Hepatocyte (in vitro differentiated cells): Measurements from ENCODE around the gene CELSR1. TPM values are rescaled to one million over a fixed set of nuclear protein-coding genes. Genes with fewer than 3 reads are reported as not detected.

Source experiments
- DNase-seq: peaks from one replicate; pipeline ENCODE4 v3.0.0-alpha.2; 2016; ENCODE audit warnings: low spot score
- H2AFZ ChIP-seq: fragments of 200-600 bp; sonication (generic); 2 replicates; pipeline ENCODE4 v1.6.0; 2016; ENCODE audit warnings: antibody characterized with exemption, mild to moderate bottlenecking
- H3K27ac ChIP-seq: fragments of 200-600 bp; sonication (generic); 2 replicates; pipeline ENCODE4 v1.5.1; 2016; ENCODE audit warnings: mild to moderate bottlenecking
- H3K27me3 ChIP-seq: fragments of 200-600 bp; sonication (generic); 2 replicates; pipeline ENCODE4 v1.6.1; 2016
- H3K36me3 ChIP-seq: fragments of 200-600 bp; sonication (generic); replicated peaks from 2 replicates; pipeline ENCODE4 v1.5.1; 2016; ENCODE audit warnings: low read depth; ENCODE audit not compliant: insufficient read depth
- H3K4me1 ChIP-seq: fragments of 200-600 bp; sonication (generic); 2 replicates; pipeline ENCODE4 v1.5.1; 2016; ENCODE audit warnings: mild to moderate bottlenecking, moderate library complexity; ENCODE audit not compliant: insufficient read depth
- H3K4me2 ChIP-seq: fragments of 200-600 bp; sonication (generic); 2 replicates; pipeline ENCODE4 v1.6.0; 2016
- H3K4me3 ChIP-seq: fragments of 200-600 bp; sonication (generic); 2 replicates; pipeline ENCODE4 v1.5.1; 2016; ENCODE audit warnings: mild to moderate bottlenecking
- H3K79me2 ChIP-seq: fragments of 200-600 bp; sonication (generic); 2 replicates; pipeline ENCODE4 v1.6.0; 2017; ENCODE audit warnings: mild to moderate bottlenecking
- H3K9me2 ChIP-seq: fragments of 200-600 bp; sonication (generic); replicated peaks from 2 replicates; pipeline ENCODE4 v1.6.0; 2017; ENCODE audit warnings: mild to moderate bottlenecking; ENCODE audit not compliant: insufficient read depth
- H3K9me3 ChIP-seq: fragments of 200-600 bp; sonication (generic); 2 replicates; pipeline ENCODE4 v1.5.1; 2016; ENCODE audit warnings: low read depth, mild to moderate bottlenecking
- H4K20me1 ChIP-seq: fragments of 200-600 bp; sonication (generic); 2 replicates; pipeline ENCODE4 v1.6.0; 2016; ENCODE audit warnings: mild to moderate bottlenecking; ENCODE audit not compliant: insufficient read depth, poor library complexity, severe bottlenecking
- EZH2 ChIP-seq: fragments of 200-600 bp; sonication (generic); IDR thresholded peaks from 2 replicates; pipeline ENCODE4 v1.6.1; 2016; ENCODE audit warnings: antibody characterized with exemption, mild to moderate bottlenecking, borderline replicate concordance
- EZH2phosphoT487 ChIP-seq: fragments of 200-600 bp; sonication (generic); IDR thresholded peaks from one replicate; pipeline ENCODE4 v1.6.1; 2018; ENCODE audit warnings: antibody characterized with exemption, mild to moderate bottlenecking, low read depth, moderate library complexity; ENCODE audit not compliant: unreplicated experiment, severe bottlenecking
- WGBS: methylation state at CpG from one replicate; pipeline ENCODE4 v1.1.6; 2016; ENCODE audit warnings: low lambda C conversion rate; ENCODE audit errors: missing lambda C conversion rate; 5-methylcytosine and 5-hydroxymethylcytosine counted together
- polyA plus RNA-seq: library from polyadenylated mRNA; unstranded; fragments of >200 nt; fragmentation: Nextera tagmentation; extraction: Ambion mirVana; gene quantifications from 2 replicates; pipeline ENCODE4 v1.2.1, GENCODE V29; 2016
- total RNA-seq: library from RNA; depleted of rRNA; stranded (reverse); fragments of >200 nt; gene quantifications from 2 replicates; pipeline ENCODE4 v1.2.3, GENCODE V29; 2014
- TF ChIP-seq, protein P1 (sequence below): fragments of 200-600 bp; sonication (generic); IDR thresholded peaks from 2 replicates; pipeline ENCODE4 v1.5.1; 2016; ENCODE audit warnings: antibody characterized with exemption, mild to moderate bottlenecking; ENCODE audit not compliant: poor library complexity

CELSR1 gene
- total and polyA plus RNA-seq, 2 experiments from 2014 or later = 3.0 to 8.7 TPM

DNA sequence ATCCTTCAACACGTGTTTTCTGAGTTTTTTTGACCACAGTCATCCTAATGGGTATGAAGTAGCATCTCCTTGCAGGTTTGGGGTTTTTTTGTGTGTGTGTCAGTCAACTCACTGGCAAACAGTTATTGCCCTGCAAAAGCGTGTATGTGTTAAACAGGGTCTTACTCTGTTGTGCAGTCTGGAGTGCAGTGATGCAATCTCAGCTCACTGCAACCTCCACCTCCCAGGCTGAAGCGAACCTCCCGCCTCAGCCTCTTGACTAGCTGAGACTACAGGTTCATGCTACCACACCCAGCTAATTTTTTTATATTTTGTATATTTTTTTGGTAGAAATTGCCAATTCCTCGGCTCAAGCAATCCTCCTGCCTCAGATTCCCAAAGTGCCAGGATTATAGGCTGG, 15.4 kb downstream of the CELSR1 start:
- TF ChIP-seq EZH2 (no peak), EZH2phosphoT487 (no peak)
- TF ChIP-seq, protein P1, sequence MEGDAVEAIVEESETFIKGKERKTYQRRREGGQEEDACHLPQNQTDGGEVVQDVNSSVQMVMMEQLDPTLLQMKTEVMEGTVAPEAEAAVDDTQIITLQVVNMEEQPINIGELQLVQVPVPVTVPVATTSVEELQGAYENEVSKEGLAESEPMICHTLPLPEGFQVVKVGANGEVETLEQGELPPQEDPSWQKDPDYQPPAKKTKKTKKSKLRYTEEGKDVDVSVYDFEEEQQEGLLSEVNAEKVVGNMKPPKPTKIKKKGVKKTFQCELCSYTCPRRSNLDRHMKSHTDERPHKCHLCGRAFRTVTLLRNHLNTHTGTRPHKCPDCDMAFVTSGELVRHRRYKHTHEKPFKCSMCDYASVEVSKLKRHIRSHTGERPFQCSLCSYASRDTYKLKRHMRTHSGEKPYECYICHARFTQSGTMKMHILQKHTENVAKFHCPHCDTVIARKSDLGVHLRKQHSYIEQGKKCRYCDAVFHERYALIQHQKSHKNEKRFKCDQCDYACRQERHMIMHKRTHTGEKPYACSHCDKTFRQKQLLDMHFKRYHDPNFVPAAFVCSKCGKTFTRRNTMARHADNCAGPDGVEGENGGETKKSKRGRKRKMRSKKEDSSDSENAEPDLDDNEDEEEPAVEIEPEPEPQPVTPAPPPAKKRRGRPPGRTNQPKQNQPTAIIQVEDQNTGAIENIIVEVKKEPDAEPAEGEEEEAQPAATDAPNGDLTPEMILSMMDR = no peak
- no peak for DNase-seq
- no peak overlapping the region for H3K4me2 ChIP-seq
- H3K9me2 ChIP-seq = no peaks in the 10 kb centered on the region
- no peaks in the 10 kb centered on the region for H3K27me3 ChIP-seq
- H3K9me3 ChIP-seq = no peaks in the 10 kb centered on the region
- no peak overlapping the region for H3K4me3 ChIP-seq
- no peaks in the 10 kb centered on the region for H3K36me3 ChIP-seq
- no peaks in the 10 kb centered on the region for H3K79me2 ChIP-seq
- peaks cover 6% of the 10 kb centered on the region for H3K4me1 ChIP-seq
- no peaks in the 10 kb centered on the region for H4K20me1 ChIP-seq
- H3K27ac ChIP-seq = no peak overlapping the region
- 93% methylated on average over 5 of the region's 5 CpGs for WGBS
- H2AFZ ChIP-seq = no peak overlapping the region

DNA sequence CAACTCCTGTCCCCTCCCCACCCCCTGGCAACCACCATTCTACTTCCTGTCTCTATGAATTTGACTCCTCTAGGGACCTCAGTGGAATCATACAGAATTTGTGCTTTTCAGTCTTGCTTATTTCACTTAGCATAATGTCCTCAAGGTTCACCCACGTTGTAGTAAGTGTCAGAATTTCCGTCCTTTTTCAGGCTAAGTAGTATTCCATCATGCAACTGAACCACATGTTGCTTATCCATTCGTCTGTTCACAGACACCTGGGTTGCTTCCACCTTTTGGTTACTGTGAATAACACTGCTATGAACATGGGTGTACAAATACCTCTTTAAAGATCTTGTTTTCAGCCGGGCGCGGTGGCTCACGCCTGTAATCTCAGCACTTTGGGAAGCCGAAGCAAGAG, 16.5 kb downstream of the CELSR1 start:
- Histone ChIP-seq H3K9me2 (no peaks in the 10 kb centered on the region), H2AFZ (no peak overlapping the region), H3K4me3 (no peak overlapping the region), H3K27me3 (no peaks in the 10 kb centered on the region), H3K4me1 (peaks cover 6% of the 10 kb centered on the region), H3K27ac (no peak overlapping the region), H3K79me2 (no peaks in the 10 kb centered on the region), H4K20me1 (no peaks in the 10 kb centered on the region), H3K4me2 (no peak overlapping the region), H3K9me3 (no peaks in the 10 kb centered on the region), H3K36me3 (no peaks in the 10 kb centered on the region)
- DNase-seq = no peak
- 90% methylated on average over 8 of the region's 8 CpGs for WGBS
- no peak for TF ChIP-seq EZH2phosphoT487
- TF ChIP-seq, protein P1 = no peak
- no peak for TF ChIP-seq EZH2

DNA sequence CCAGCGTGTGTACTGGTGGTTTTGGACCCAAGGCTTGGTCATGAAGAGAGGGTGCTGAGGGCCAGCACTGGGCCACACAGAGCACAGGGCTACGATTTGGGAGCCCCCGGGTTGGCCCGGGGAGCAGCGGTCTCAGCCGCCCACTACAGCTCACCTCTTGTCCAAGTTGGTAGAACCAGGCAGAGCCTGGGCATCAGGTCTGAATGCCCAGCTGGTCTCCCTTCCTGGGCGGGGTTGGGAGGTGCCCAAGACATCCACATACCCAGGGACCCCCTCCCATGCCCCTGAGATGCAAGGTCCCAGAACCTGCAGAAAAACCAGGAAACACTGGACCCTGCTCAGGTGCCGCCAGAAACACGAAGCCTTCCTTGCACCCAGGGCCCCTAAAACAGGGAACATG, 18.0 kb downstream of the CELSR1 start:
- H3K4me3 ChIP-seq = no peak overlapping the region
- no peaks in the 10 kb centered on the region for H3K9me3 ChIP-seq
- no peaks in the 10 kb centered on the region for H3K9me2 ChIP-seq
- H3K79me2 ChIP-seq = no peaks in the 10 kb centered on the region
- H3K27ac ChIP-seq = no peak overlapping the region
- H3K4me1 ChIP-seq = peaks cover 3% of the 10 kb centered on the region
- TF ChIP-seq EZH2phosphoT487 (no peak), EZH2 (no peak)
- TF ChIP-seq, protein P1 = no peak
- WGBS = 92% methylated on average over 9 of the region's 9 CpGs
- DNase-seq = no peak
- no peaks in the 10 kb centered on the region for H4K20me1 ChIP-seq
- no peaks in the 10 kb centered on the region for H3K27me3 ChIP-seq
- H3K4me2 ChIP-seq = no peak overlapping the region
- H3K36me3 ChIP-seq = no peaks in the 10 kb centered on the region
- H2AFZ ChIP-seq = no peak overlapping the region
